T-helper 22 cell (primary cell): ENCODE measurements around the gene SLC41A2.

Source experiments
- DNase-seq: peaks from one replicate; pipeline ENCODE4 v3.0.0-alpha.2; 2020; ENCODE audit warnings: low read depth

SLC41A2 gene

GRCh38 chr12:104929977-104930376, 28.1 kb downstream of the SLC41A2 start:
- no peak for DNase-seq

- no peak for DNase-seq
These were observed 28.7 kb downstream of the SLC41A2 start for GRCh38 chr12:104929368-104929767.

DNA sequence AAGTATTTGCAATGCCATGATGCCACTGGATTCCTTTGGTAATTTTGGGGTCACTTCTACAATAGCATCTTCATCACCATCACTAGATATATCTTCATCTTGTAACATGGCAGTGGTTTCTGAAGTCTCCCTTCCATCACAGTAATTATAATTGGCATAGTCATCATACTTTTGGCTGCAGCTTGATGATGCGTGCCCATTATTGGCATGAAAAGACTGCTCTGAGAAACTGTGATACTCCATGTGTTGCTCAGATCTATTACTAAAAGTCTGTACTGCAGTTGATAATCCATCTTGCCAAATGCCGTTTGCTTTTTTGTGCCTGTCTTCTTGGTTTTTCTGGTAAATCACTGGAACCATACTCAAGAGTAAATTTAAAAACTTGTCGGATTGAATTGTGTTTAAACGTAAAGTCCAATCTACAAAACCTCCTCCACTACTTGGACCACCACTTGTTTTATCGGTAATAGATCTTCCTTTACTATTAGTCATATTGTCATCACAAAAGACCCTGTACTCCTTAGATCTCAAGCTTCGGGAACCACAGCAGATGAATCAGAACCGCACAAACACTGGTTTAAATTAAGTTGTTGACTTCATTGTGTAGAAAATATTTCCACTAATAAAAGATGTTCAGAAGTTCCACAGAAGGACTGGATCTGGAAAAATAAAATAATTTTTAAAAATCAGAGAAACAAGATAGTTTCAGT, 29.9 kb downstream of the SLC41A2 start:
- DNase-seq, result no peak

GRCh38 chr12:104925501-104925900, 32.6 kb downstream of the SLC41A2 start:
- DNase-seq, result no peak

GRCh38 chr12:104921340-104921739, 36.8 kb downstream of the SLC41A2 start:
- DNase-seq, result no peak

- no peak for DNase-seq
These were observed 46.1 kb downstream of the SLC41A2 start for GRCh38 chr12:104911942-104912341.

DNA sequence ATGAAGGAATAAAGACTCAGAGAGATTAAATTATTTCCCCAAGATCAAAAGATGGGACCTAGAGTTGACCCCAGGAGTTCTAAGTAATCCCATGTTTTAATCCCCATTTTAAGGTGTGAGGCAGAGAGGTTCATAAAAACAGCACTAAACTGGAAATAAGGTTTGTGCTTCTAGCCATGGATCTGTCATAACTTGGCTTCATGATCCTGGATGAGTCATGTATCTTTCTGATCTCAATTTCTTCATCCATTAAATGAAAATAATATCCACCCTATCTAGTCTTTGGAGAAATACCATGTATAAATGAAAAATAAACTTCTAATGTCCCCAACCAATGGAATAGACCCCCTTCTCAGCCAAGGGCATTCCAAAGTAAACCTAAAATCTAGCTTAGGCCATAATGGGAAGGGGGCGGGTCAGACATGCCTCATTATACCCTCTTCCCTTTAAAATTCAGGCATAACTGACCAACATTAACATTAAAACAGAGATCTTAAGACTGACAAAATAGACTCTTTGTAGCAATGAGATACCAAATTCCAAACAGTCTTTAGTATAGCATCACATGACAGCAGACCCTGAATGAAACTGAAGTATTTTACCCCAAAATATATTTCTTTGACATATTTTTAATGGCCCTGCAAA, 47.8 kb downstream of the SLC41A2 start:
- DNase-seq, result no peak

- DNase-seq, result no peak
These were observed 48.3 kb downstream of the SLC41A2 start for GRCh38 chr12:104909761-104910160.
